Daoy (cell line): ENCODE data around the gene SPHK2. TPM values are rescaled to one million over a fixed set of nuclear protein-coding genes. Genes with fewer than 3 reads are reported as not detected.
"Not testable (repeated sequence)": the region's sequence is repeated elsewhere in the genome, so short reads cannot be mapped to it uniquely, and the experiment has no call there.

Source experiments
- DNase-seq: peaks from one replicate; pipeline ENCODE4 v3.0.0-alpha.2; 2015; ENCODE audit warnings: low read depth
- total RNA-seq: library from RNA; depleted of rRNA; stranded (reverse); fragments of >200 nt; shearing (Covaris generic); gene quantifications from 2 replicates; pipeline ENCODE4 v1.2.3, GENCODE V29; 2014

Gene SPHK2
- total RNA-seq, 1 experiment from 2014 or later, result 5.1 TPM

DNA sequence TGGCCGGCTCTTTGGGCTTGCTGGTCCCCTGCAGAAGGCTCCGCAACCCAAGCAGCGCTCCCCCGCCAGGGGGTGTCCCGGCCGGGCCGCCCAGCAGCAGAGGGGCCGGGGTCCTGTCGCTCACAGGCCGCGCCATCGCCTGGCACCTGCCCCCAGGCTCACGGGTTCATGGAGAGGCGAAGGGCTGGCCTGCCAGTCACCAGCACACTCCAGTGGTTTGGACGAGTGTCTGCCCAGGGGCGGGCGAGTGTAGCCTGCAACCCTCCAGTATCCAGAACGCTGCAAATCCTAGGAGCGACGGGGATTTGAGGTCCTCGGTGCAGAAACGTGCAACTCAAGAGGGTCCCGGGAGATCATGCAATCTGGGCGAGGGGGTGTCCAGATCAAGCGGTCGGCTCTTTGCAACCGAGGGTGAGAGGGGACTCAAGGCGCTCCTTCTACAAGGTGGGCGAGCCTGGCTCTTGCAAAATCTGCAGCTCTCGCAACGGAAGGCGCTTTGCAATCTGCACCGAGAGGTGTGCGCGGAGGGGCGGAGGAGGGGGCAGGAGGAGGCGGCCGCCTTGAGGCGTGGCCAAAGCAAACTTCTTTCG, 17.6 kb downstream of the SPHK2 start, which contains the start of gene DBP:
Gene DBP (minus strand): TSS at position 521 of the 590 bp plus-strand sequence. CDS start 385 bp downstream, at position 136.
- peak; percentile 55 for DNase-seq

DNA sequence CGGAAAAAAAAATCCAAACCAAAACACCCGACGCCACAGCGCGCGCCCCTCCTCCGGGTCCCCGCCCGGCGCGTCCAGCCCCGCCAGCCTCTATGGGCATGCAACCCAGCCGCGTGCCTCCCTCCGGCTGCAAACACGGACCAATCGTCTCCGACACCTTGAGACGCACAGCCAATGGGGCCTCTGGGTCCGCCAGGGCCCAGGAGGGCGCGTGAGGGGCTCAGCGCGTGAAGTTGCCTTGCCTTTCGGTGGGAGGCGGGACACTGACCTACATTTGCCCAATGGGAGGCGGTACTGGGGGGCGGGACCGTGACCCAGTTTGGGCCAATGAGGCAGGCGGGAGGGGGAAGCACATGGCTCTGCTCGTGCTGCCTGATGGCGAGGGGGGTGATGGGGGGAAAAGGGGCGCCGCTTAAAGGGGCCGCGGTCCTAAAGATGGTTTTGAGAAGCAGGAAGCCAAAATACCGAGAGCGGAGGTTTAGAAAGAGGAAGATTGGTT, 18.2 kb downstream of the SPHK2 start:
- DNase-seq, result peak; percentile 99

DNA sequence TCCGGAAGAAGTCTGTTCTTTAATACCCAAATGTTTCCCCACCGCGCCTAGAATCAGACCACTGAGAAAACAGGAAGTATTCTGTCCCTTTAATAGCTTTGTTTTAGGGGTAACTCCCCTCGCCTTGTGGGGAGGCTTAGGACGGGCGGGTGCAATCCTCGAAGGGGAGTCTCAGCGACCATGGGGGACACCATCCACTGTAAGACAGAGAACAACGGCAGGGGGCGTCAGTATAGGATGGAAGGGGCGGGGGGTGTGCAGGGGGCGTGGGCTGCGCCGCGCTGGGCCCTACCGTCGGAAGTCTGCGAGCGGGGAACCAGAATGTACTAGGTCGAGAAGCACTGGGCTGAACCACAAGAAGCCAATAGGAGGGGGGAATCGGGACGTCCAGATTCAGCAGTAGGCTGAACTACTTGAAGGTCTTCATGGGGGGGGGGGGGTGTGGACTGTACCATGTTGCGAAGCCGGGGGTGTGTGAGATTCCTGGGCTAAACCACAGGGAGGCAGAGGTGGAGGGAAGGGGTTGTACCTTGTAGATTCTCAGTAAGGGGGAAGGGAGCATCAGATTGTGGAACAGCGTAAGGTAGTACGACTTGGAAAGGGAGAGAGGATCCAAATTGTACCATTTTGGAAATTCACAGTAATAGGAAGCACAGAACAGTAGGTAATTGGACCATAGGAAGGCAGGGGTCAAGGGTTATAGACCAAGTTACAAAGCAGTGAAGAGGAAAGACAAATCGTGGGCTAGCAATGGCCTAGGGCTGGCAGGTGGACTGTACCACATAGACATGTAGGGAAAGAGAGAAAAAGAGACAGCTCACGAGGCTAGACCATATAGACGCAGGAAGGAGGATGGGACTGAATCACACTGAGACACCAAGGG, 18.9 kb downstream of the SPHK2 start:
- DNase-seq, result peak; percentile 80

DNA sequence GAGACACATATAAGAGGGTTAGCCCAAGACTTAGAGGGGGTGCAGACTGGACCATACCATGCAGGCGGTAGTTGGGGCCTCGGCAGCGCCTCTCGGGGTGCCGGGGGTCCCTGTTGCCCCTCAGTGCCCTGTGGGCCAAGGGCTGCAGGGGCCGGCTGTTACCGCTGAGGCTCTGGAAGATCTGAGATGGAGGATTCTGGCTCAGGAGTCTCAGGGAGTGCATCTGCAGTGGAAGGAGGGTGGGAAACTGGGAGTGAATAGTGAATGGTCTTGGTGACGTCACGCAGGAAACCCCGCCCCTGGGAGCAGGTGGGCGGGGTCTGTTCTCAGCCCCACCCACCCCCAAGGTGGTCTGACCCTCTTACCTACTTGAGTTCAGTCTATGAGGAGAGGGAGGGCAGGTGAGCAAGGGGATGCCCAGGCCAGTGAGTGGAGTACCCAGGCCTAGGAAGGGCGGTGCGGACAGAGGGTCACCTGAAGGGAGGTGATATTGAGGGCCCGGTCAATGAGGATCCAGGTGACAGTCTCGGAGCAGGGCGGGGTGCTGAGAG, 19.6 kb downstream of the SPHK2 start:
- DNase-seq, result no peak

DNA sequence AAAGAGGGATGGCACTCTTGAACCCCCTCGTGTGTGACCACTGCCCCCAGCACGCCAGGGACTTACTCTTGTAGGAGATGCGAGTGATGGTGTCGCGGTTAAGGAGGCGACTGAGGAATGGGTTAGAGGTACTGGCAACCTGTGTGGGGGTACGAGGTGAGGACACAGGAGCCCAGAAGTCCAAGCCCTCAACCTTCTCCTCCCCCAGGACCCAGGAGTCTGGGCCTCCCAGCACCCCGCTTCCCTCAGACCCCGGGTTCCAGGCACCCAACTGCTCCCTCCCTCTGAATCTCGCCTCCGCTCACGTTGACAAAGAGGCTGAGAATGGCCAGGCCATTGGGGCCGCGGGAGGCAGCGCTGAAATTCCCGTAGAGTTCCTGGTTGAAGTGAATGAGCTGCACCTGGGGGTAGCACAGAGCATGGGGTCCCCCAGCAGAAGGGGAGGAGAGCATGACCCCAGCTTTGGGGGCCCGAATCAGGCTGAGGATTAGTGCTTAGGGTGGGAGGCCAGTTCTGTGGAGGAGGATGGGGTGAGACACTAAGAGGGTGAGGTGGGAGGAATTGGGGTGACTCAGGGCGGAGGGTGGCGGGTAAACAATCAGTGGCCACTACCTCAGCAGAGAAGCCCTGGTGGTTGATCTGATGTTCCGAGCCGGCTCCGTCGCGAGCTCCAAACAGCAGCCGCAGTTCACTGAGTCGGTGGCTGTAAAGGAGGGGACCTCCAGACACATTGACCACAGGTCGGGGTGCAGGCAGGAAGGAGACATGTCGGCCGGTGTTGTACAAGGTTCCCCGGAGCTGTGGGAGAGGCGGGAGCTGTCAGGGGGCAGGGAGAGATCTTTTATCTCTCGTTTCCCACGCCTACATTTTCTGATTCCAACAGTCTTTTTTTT, 20.4 kb downstream of the SPHK2 start:
- no peak for DNase-seq

DNA sequence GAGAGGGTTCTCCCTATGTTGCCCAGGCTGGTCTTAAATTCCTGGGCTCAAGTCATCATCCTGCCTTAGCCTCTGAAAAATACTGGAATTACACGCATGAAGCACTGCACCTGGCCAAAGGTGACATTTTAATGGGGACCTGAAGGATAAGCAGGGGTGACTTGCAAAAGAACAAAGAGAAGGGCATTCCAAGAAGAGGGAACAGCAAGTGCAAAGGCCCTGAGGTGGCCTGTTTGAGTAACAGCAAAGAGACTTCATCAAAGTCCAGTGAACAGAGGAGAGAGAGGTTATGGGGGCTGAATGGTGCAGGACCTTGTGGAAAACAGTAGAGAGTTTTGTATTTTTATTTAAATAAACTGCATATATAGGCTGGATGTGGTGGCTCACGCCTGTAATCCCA, 22.5 kb downstream of the SPHK2 start:
- DNase-seq, result no peak

DNA sequence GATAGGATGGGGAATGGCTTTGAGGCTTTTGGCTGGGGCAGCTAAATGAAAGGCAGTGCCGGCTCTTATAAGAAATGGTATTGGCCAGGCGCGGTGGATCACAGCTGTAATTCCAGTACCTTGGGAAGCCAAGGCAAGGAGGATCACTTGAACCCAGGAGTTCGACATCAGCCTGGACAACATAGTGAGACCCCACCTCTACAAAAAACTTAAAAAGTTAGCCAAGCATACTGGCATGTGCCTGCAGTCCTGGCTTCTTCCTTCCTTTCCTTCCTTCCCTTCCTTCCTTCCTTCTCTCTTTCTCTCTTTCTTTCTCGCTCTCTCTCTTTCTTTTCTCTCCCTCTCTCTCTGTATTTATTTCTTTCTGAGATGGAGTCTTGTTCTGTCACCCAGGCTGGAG, 23.6 kb downstream of the SPHK2 start:
- DNase-seq, result no peak

DNA sequence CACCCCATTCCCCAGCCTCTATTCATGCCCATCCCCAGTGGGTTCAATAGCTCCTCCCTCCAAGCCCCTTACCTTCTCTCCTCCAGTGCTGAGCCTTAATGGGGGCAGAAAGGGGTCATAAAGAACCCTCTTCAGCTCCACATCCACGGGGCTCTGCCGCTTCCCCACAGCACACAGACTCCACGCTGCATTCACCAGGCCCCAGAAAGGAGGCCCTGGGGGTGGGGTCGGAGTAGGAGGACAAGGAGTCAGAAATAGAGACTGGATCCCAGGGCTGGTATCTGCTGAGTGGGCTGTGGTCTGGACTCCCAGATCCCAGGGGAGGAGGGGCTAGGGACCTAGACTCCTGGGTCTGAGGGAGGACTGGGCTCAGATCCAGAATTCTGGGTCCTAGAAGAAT, 25.0 kb downstream of the SPHK2 start:
- DNase-seq, result no peak

DNA sequence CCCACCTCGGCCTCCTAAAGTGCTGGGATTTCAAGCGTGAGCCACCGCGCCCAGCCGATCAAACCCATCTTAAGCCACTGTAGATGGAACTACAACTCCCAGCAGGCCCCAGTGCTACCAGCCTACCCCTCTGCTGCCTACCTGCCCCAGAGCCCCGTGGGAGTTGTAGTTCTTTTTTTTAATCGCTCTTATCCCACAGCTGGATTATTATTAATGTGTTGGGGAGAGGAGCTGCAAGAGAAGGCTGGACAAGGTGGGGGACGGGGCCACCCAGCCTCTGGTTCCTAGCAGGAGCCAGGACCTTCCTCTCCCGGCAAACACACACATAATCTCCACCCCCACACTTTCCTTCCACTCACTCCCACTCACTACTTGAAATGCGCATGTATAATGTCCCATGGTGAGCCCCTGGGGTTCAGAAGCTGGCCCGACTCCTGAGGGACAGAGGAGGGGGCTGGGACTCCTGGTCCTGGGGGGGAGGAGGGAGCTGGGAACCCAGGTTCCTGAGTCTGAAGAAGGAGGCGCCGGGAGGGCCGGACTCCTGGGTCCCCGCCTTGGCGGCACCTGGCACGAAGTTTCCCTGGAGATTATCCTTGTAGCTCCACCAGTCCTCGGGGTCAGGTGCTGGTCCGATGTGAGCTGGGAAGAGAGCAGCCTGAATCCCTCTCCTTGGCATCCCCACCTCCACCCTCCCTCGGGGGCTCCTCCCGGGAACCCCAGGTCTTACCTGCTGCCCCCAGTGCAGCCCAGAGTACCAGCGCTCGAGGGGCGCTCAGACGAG, 25.7 kb downstream of the SPHK2 start:
- DNase-seq, result peak; percentile 76

DNA sequence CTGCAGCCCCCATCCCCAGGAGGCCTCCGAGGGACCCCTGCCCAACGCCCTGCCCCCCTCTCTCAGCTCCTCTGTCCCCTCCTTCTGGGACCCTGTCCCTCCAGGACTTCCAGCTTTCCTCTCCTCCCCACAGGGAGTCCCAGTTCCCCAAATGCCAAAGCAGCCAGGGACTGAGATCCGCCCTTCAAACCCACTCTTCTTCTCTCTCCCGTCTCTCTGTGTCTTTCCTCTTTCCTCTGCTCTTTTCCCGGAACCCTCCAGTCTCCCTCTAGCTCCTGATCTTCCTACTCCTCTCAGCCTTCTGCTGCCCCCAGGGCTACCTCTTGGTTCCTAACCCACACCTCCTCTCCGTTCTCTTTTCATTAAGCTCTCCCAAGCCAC, 26.3 kb downstream of the SPHK2 start:
- DNase-seq, result no peak

DNA sequence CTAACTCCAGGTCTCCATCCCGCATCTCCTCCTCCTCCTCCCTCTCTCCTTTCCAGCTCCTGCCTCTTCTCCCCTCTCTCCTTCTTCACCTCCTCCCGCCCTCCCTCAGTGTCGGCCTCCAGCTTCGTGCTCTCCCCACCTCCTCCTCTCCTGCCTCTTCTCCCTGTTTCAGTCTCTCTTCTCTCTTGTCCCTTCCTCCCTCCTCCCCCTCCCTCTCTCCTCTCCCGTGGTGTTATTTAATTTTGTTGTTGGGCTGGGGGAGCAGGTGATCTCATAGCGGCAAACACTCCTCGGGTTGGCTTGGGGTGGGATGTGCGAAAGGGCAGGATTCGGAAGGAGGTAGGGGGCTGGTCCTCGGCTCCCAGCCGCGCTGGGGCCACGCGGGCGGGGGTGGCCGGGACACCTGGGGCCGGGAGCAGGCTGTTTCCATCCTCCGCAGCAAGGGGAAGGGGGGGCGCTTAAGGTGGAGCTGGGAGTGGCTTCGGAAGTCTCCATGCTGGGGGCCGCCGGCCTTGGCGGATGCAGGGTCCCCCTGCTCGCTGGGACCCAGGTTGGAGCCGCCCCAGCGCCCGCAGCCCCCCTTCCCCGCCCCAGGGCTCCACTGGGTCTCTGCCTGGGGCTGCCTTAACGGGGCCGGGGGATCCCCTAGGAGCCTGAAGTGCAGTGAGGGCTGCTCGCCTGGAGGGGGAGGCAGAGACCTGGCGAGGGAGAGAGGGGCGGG, 26.9 kb downstream of the SPHK2 start, which contains the start of gene CA11:
Gene CA11 (minus strand): TSS at position 187 of the 721 bp plus-strand sequence. CDS start 555 bp downstream, outside the sequence.
- DNase-seq, result peak; percentile 91

DNA sequence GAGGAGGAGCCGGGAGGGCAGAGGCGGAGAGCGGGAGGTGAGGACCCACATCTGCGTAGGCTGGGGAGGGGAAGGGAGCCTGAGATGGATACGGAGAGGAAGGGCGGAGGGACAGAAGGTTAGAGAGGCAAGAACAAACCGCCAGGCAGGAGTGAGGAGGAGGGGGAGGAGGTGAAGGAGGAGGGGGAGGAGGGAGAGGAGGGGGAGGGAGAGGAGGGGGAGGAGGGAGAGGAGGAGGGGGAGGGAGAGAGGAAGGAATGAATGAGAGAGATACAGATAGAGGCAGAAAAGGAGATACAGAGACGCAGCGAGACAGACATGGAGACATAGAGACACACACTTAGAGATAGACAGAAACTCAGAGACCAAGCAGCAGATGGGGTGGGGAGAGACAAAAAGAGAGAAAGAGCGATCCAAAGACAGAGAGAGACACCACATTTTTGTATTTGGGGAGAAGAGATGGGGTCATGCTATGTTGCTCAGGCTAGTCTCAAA, 27.5 kb downstream of the SPHK2 start:
- no peak for DNase-seq

DNA sequence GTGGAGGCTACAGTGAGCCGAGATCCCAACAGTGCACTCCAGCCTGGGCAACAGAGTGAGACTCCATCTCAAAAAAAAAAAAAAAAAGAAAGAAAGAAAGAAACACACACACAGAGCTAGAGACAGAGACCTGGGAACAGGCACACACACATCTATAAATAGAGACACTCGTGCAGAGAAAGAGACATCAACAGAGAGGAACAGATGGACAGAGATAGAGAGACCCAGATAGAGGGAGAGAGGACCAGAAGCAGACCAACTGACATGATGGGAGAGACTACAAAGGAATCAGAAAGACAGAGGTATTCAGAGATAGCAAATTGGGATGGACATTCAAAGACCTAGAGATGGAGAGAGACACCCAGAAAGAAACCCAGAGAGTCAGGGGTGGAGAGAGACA, 28.8 kb downstream of the SPHK2 start:
- no peak for DNase-seq

DNA sequence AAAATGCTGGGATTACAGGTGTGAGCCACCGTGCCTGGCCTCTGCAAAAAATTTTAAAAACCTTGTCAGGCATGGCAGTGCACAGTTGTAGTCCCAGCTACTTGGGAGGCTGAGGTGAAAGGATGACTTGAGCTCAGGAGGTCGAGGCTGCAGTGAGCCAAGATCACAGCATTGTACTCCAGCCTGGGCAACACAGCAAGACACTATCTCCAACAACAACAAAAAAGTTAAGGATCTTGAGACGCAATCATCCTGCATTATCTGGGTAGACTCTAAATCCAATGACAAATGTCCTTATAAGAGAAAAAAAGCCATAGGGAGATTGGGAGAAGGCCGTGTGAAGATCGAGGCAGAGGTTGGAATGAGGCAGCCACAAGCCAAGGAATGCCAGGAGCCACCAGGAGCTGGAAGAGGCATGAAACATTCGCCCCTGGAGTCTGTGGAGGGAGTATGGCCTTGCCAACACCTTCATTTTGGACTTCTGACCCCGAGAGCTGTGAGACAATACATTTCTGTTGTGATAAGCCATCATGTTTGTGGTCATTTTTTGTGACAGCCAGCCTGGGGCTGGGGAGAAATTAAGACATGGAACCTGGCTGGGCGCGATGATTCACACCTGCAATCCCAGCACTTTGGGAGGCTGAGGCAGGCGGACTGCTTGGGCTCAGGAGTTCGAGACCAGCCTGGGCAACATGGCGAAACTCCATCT, 31.8 kb downstream of the SPHK2 start:
- no peak for DNase-seq

DNA sequence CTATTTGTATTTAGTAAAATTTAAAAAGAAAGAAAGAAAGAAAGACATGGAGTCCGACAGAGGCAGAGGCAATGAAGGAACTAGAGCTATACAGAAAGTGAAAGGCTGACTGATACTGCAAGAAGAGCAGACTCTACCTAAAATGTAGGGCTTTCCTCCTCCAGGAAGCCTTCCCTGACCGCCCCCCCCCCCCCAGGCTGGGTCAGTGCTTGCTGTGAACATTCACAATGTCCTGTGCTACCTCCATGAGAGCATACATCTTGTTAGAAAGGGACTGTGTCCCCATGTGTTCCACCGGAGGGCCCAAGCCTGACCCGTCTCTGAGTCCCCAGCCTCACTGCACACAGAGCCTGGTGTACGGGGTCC, 32.4 kb downstream of the SPHK2 start:
- DNase-seq, result no peak

DNA sequence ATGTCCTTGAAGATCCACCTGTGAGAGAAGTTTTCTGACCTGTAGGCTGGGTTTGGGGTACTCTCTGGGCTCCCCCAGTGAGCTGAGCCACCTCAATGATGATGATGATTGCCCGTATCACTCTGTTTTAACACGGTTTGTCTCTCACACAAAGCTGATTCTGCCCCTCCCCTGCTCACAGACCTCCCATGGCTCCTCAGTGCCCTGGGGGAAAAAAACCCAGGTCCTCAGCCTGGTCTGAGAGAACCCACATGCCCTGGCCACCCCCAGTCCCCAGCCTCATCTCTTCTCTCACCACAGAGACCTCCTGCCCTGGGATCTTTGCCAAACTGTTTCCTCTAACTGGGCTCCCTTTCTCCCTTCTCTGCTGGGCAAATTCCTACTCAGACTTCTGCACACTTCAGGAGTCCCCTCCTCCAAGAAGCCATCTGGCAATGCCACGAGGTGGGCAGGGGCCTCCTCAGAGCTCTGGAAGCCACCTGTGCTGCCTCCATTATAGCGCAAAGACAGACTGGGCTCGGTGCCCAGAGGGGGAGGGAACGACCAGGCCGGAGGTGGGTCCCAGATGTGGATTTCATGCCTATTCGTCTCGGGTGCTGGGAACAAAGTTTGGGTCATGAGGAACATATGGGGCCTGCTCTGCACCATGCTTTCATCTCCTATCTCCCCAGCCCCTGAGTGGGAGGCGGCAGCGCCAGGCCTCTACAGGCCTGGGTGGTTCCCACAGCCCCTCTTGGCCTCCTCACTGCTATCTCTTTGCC, 35.2 kb downstream of the SPHK2 start:
- peak; percentile 4 for DNase-seq

DNA sequence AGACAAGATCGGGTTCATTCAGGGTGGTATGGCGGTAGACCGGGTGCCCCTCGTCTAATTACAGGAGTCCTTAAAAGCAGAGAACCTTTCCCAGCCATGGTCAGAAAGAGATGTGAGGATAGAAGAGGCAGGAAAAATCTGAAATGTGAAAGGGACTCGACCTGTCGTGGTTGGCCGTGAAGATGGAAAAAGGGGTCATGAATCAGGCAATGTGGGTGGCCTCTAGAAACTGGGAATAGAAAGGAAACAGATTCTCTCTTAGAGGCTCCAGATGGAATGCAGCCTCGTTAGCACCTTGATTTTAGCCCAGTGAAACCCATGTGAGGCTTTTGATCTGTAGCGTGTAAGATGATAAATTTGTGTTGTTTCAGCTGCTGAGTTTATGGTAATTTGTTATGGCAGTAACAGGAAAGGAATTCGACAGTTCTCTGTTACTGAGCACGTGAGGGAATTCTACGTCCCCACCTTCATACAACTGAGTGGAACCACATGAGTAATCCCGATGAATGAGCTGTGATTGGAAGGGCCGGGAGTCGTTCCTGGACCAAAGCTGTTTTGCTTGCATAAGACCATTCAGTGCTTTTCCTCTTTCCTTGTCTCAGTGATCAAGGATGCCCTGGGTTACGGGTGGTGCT, 37.7 kb downstream of the SPHK2 start:
- peak; percentile 71 for DNase-seq

DNA sequence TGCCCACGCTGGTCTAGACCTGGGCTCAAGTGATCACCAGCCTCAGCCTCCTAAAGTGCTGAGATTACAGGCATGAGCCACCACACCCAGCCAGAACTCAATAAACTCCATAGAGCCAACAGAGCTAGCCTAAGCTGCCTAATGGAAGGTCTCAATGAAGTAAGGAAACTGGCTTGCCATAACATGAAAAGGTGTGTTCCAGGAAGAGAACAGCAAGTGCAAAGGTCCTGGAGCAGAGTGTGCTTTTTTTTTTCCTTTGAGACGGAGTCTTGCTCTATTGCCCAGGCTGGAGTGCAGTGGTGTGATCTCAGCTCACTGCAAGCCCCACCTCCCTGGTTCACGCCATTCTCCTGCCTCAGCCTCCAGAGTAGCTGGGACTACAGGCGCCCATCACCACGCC, 38.5 kb downstream of the SPHK2 start:
- DNase-seq, result not testable (repeated sequence)
